ENCODE data around the gene VSNL1. TPM values are rescaled to one million over a fixed set of nuclear protein-coding genes. Genes with fewer than 3 reads are reported as not detected.
A peak's percentile ranks its signal among the peaks of the same experiment; 100 is the strongest.

Gene VSNL1
- total RNA-seq, 1 experiment from 2014 or later, result 7.8 TPM

DNA sequence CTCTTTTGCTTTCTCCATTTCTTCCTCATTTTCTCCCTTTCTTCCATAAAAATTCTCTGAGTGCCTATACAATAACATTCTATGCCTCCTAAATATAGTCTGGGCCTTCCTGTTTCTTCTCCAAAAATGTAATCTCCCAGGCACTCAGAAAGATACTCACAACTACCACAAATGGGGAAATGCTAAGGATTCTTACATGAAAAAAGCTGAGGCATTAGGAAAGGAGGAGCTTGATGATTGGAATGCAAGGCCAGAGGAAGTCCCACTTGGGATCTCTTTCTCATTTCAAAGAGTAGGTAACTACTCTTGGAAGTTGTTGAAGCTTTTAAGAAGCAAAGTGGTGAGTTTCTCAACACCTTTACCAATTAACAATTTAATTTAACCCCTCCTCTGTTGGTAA, 3.4 kb downstream of the VSNL1 start:
- H3K4me1 ChIP-seq (ENCODE audit: insufficient read depth, low read length, poor library complexity, severe bottlenecking), result peaks cover 14% of the 10 kb centered on the region
- H3K9me3 ChIP-seq (ENCODE audit: low read depth, low read length, poor library complexity, severe bottlenecking), result no peaks in the 10 kb centered on the region
- no peak overlapping the region for H3K4me3 ChIP-seq (ENCODE audit: low read depth, low read length, poor library complexity, severe bottlenecking)
- no TSS peak for BruUV-seq (replicated peaks)
- H3K27me3 ChIP-seq (replicated peaks; ENCODE audit: insufficient read depth, low read depth, low read length, poor library complexity), result no peaks in the 10 kb centered on the region
- H3K27ac ChIP-seq (ENCODE audit: low read depth, low read length, poor library complexity, severe bottlenecking), result no peak overlapping the region
- intact Hi-C loops (cut with micrococcal nuclease; ENCODE audit: unreplicated experiment), result loop anchor here (5.0 kb wide), 1 partner anchor 78 kb away; no protein-coding TSS in a partner anchor
- ChIA-PET POLR2A (ENCODE audit: low non-redundant PET) (interaction anchor here (0.6 kb wide), 2 partner anchors 35 to 102 kb away, joined by 3 read pairs; no protein-coding TSS in a partner anchor), CTCF (no interaction called here)
- peak; percentile 17 for DNase-seq (ENCODE audit: low spot score)
- no peaks in the 10 kb centered on the region for H3K36me3 ChIP-seq (ENCODE audit: insufficient read depth, low read length, poor library complexity, severe bottlenecking)
- no peak for TF ChIP-seq CTCF (conservative IDR thresholded peaks at IDR 0.05; ENCODE audit: low read depth, low read length)
- no peak for TF ChIP-seq EZH2 (IDR thresholded peaks at IDR 0.05; ENCODE audit: borderline replicate concordance, low read depth, low read length, poor library complexity, severe bottlenecking)

DNA sequence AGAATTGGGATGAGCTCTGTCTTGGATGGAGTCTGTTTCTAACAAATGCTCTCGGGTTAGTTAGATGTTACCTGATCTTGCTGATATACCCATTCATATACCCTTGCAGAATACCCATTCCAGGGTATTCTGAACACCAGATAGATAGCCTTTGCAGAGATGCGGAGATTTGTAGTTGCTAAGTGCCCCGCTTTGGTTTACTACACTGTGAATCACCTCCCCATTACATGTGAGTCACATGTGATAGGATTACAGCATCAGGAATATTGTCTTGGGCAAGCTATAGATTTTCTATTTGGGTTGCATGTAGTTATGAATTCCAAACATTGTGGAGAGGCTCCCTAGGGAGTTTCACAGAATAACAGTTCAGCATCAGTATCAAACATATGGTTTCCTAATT, 3.8 kb downstream of the VSNL1 start:
- Histone ChIP-seq H3K27me3 (replicated peaks; ENCODE audit: insufficient read depth, low read depth, low read length, poor library complexity) (no peaks in the 10 kb centered on the region), H3K4me3 (ENCODE audit: low read depth, low read length, poor library complexity, severe bottlenecking) (no peak overlapping the region), H3K4me1 (ENCODE audit: insufficient read depth, low read length, poor library complexity, severe bottlenecking) (peaks cover 14% of the 10 kb centered on the region), H3K36me3 (ENCODE audit: insufficient read depth, low read length, poor library complexity, severe bottlenecking) (no peaks in the 10 kb centered on the region), H3K9me3 (ENCODE audit: low read depth, low read length, poor library complexity, severe bottlenecking) (no peaks in the 10 kb centered on the region), H3K27ac (ENCODE audit: low read depth, low read length, poor library complexity, severe bottlenecking) (no peak overlapping the region)
- ChIA-PET CTCF (no interaction called here), POLR2A (ENCODE audit: low non-redundant PET) (interaction anchor here (0.6 kb wide), 2 partner anchors 35 to 102 kb away, joined by 3 read pairs; no protein-coding TSS in a partner anchor)
- intact Hi-C loops (cut with micrococcal nuclease; ENCODE audit: unreplicated experiment), result loop anchor here (5.0 kb wide), 1 partner anchor 78 kb away; no protein-coding TSS in a partner anchor
- BruUV-seq (replicated peaks), result no TSS peak
- DNase-seq (ENCODE audit: low spot score), result peak; percentile 17
- TF ChIP-seq CTCF (conservative IDR thresholded peaks at IDR 0.05; ENCODE audit: low read depth, low read length) (no peak), EZH2 (IDR thresholded peaks at IDR 0.05; ENCODE audit: borderline replicate concordance, low read depth, low read length, poor library complexity, severe bottlenecking) (no peak)

DNA sequence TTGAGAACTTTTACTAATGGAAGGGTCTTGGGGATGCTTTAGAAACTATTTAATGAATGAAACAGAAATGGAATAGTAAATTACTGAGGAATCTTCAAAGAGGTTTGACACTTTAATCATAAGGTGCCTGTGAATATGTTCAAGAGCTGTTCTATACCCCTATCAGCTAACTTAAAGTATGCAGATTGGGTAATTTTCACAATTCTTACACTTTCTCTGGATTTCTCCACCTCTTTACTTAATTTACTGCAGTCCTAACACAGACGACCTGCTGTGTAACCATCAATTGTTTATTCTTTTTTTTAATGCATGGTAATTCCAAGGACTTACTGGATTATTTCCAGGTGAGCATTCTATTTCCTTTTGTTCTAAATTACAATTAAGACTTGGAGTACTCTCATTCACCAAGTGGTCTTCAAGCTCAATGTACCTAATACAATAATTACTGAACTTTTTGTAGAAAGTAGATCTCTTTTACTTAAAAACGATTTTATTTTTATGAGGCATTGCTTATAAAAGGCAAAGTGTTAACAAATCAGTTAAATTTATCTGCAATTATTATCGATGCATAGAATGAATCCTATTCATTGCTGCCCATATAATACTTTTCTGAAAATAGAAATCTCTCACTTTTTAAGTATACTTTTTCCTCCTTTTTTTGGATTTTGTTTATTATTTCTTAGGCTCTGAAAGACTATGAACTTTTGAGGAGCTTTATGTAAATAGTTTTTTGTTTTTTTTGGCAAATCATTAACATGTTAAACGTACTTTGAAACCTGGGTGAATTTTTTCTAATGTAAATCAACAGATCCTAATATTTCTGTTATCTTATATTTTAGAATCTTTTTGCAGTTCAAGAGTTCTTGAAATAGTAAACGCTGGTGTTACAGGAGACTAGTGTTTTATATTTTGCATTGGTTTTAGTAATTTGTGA, 5.5 kb downstream of the VSNL1 start:
- ChIA-PET POLR2A (ENCODE audit: low non-redundant PET) (no interaction called here), CTCF (no interaction called here)
- no peak overlapping the region for H3K27ac ChIP-seq (ENCODE audit: low read depth, low read length, poor library complexity, severe bottlenecking)
- H3K4me1 ChIP-seq (ENCODE audit: insufficient read depth, low read length, poor library complexity, severe bottlenecking), result peaks cover 10% of the 10 kb centered on the region
- no peaks in the 10 kb centered on the region for H3K27me3 ChIP-seq (replicated peaks; ENCODE audit: insufficient read depth, low read depth, low read length, poor library complexity)
- intact Hi-C loops (cut with micrococcal nuclease; ENCODE audit: unreplicated experiment), result no loop called here
- BruUV-seq (replicated peaks), result no TSS peak
- no peak overlapping the region for H3K4me3 ChIP-seq (ENCODE audit: low read depth, low read length, poor library complexity, severe bottlenecking)
- H3K36me3 ChIP-seq (ENCODE audit: insufficient read depth, low read length, poor library complexity, severe bottlenecking), result no peaks in the 10 kb centered on the region
- no peaks in the 10 kb centered on the region for H3K9me3 ChIP-seq (ENCODE audit: low read depth, low read length, poor library complexity, severe bottlenecking)
- no peak for DNase-seq (ENCODE audit: low spot score)
- TF ChIP-seq CTCF (conservative IDR thresholded peaks at IDR 0.05; ENCODE audit: low read depth, low read length) (no peak), EZH2 (IDR thresholded peaks at IDR 0.05; ENCODE audit: borderline replicate concordance, low read depth, low read length, poor library complexity, severe bottlenecking) (no peak)
